Stimulated activated CD8-positive, alpha-beta memory T cell treated with anti-CD3 and anti-CD28 coated beads, Interleukin-12 subunit alpha, Interleukin-12 subunit beta, amount 100 ng/mL, for 4 hours (primary cell): Measurements from ENCODE around the gene SLC4A8.

Experiments
- DNase-seq: peaks from one replicate; pipeline ENCODE4 v3.0.0-alpha.2; 2020; ENCODE audit warnings: low read depth

Gene SLC4A8

GRCh38 chr12:51395283-51396230, 29.1 kb upstream of the SLC4A8 start:
- no peak for DNase-seq

- DNase-seq = no peak
These were observed 27.0 kb upstream of the SLC4A8 start for GRCh38 chr12:51397670-51398069.

- no peak for DNase-seq
These were observed 24.7 kb upstream of the SLC4A8 start for GRCh38 chr12:51399891-51400290.

GRCh38 chr12:51401020-51401419, 23.6 kb upstream of the SLC4A8 start:
- no peak for DNase-seq

GRCh38 chr12:51401486-51401885, 23.1 kb upstream of the SLC4A8 start:
- no peak for DNase-seq

- no peak for DNase-seq
These were observed 22.7 kb upstream of the SLC4A8 start for GRCh38 chr12:51401900-51402299.

GRCh38 chr12:51403159-51403558, 21.5 kb upstream of the SLC4A8 start:
- DNase-seq = no peak

- no peak for DNase-seq
These were observed 20.9 kb upstream of the SLC4A8 start for GRCh38 chr12:51403681-51404136.

- DNase-seq = no peak
These were observed 20.0 kb upstream of the SLC4A8 start for GRCh38 chr12:51404627-51405026.

GRCh38 chr12:51405801-51406207, 18.8 kb upstream of the SLC4A8 start:
- DNase-seq = no peak

- no peak for DNase-seq
These were observed 18.3 kb upstream of the SLC4A8 start for GRCh38 chr12:51406290-51406689.

- no peak for DNase-seq
These were observed 17.8 kb upstream of the SLC4A8 start for GRCh38 chr12:51406859-51407258.

- DNase-seq = no peak
These were observed 17.0 kb upstream of the SLC4A8 start for GRCh38 chr12:51407604-51408003.

- no peak for DNase-seq
These were observed 14.8 kb upstream of the SLC4A8 start for GRCh38 chr12:51409846-51410245.

GRCh38 chr12:51413149-51413548, 11.5 kb upstream of the SLC4A8 start:
- no peak for DNase-seq

GRCh38 chr12:51413791-51414190, 10.8 kb upstream of the SLC4A8 start:
- DNase-seq = no peak

- no peak for DNase-seq
These were observed 8.7 kb upstream of the SLC4A8 start for GRCh38 chr12:51415931-51416330.

GRCh38 chr12:51417826-51418225, 6.8 kb upstream of the SLC4A8 start:
- DNase-seq = no peak

- DNase-seq = no peak
These were observed 5.0 kb upstream of the SLC4A8 start for GRCh38 chr12:51419425-51420193.

GRCh38 chr12:51421266-51421884, 3.3 kb upstream of the SLC4A8 start:
- DNase-seq = no peak

GRCh38 chr12:51424094-51424661, 453 bp upstream of the SLC4A8 start:
- DNase-seq = no peak

- no peak for DNase-seq
These were observed 3.6 kb downstream of the SLC4A8 start for GRCh38 chr12:51428256-51428655.
